ENCODE measurements around the gene MAGI1.

MAGI1 gene

GRCh38 chr3:65443739-65444446 is 594.8 kb downstream of the MAGI1 start:
- DNase-seq = no peak

GRCh38 chr3:65439641-65440284 is 599.0 kb downstream of the MAGI1 start:
- DNase-seq = no peak

GRCh38 chr3:65438612-65439011 is 600.1 kb downstream of the MAGI1 start:
- no peak for DNase-seq

- no peak for DNase-seq
Observed at GRCh38 chr3:65438096-65438495, 600.6 kb downstream of the MAGI1 start.

GRCh38 chr3:65436580-65436979 is 602.1 kb downstream of the MAGI1 start:
- DNase-seq = no peak

- DNase-seq = no peak
Observed at GRCh38 chr3:65433480-65433879, 605.2 kb downstream of the MAGI1 start.

GRCh38 chr3:65432388-65433003 is 606.2 kb downstream of the MAGI1 start:
- DNase-seq = no peak

- DNase-seq = no peak
Observed at GRCh38 chr3:65425880-65426279, 612.8 kb downstream of the MAGI1 start.

GRCh38 chr3:65422154-65422553 is 616.6 kb downstream of the MAGI1 start:
- no peak for DNase-seq

GRCh38 chr3:65419233-65419632 is 619.5 kb downstream of the MAGI1 start:
- no peak for DNase-seq

GRCh38 chr3:65413891-65414290 is 624.8 kb downstream of the MAGI1 start:
- no peak for DNase-seq

- DNase-seq = no peak
Observed at GRCh38 chr3:65412588-65412987, 626.1 kb downstream of the MAGI1 start.

- DNase-seq = no peak
Observed at GRCh38 chr3:65411367-65411766, 627.4 kb downstream of the MAGI1 start.

GRCh38 chr3:65409176-65409569 is 629.5 kb downstream of the MAGI1 start:
- no peak for DNase-seq

- no peak for DNase-seq
Observed at GRCh38 chr3:65408531-65409175, 630.1 kb downstream of the MAGI1 start.

- DNase-seq = no peak
Observed at GRCh38 chr3:65406470-65406869, 632.2 kb downstream of the MAGI1 start.

GRCh38 chr3:65402597-65402996 is 636.1 kb downstream of the MAGI1 start:
- DNase-seq = no peak

- no peak for DNase-seq
Observed at GRCh38 chr3:65401359-65402305, 637.1 kb downstream of the MAGI1 start.

- DNase-seq = no peak
Observed at GRCh38 chr3:65400899-65401298, 637.8 kb downstream of the MAGI1 start.

- no peak for DNase-seq
Observed at GRCh38 chr3:65398953-65399352, 639.8 kb downstream of the MAGI1 start.

- DNase-seq = no peak
Observed at GRCh38 chr3:65396078-65396477, 642.6 kb downstream of the MAGI1 start.

GRCh38 chr3:65391068-65391467 is 647.6 kb downstream of the MAGI1 start:
- no peak for DNase-seq

- no peak for DNase-seq
Observed at GRCh38 chr3:65385805-65386204, 652.9 kb downstream of the MAGI1 start.

Measured in cortex of kidney (tissue), 1 donor.